Endothelial cell of umbilical vein (primary cell): ENCODE results near the gene MALRD1.

ENCODE experiments used
- CTCF ChIP-seq, 2 donors: IDR thresholded peaks; 1 replicate in 1 of 2; 2 replicates in 1 of 2; pipeline ENCODE4 v1.5.1; 2011; ENCODE audit warnings: low read length in 2 of 2, mild to moderate bottlenecking in 2 of 2, moderate library complexity in 2 of 2, control low read depth in 1 of 2, inconsistent platforms in 1 of 2, low read depth in 1 of 2; ENCODE audit not compliant: insufficient read depth in 1 of 2; ENCODE audit errors: extremely low read depth in 1 of 2
- EZH2 ChIP-seq: IDR thresholded peaks from 2 replicates; pipeline ENCODE4 v1.6.1; 2012; ENCODE audit warnings: borderline replicate concordance, low read depth, mild to moderate bottlenecking, moderate library complexity, low read length, inconsistent platforms; ENCODE audit not compliant: severe bottlenecking
- FOS ChIP-seq: IDR thresholded peaks from 2 replicates; pipeline ENCODE4 v1.6.1; 2011; ENCODE audit warnings: mild to moderate bottlenecking, low read length, moderate library complexity, borderline replicate concordance; ENCODE audit not compliant: insufficient read depth
- JUN ChIP-seq: IDR thresholded peaks from 2 replicates; pipeline ENCODE4 v1.6.1; 2011; ENCODE audit warnings: borderline replicate concordance, low read depth; ENCODE audit not compliant: insufficient read length, insufficient read depth
- MAX ChIP-seq: IDR thresholded peaks from 2 replicates; pipeline ENCODE4 v1.6.1; 2011; ENCODE audit not compliant: insufficient read depth, insufficient read length
- MYC ChIP-seq: IDR thresholded peaks from one replicate; pipeline ENCODE4 v1.6.1; 2011; ENCODE audit warnings: mild to moderate bottlenecking, low read depth, low read length
- POLR2A ChIP-seq: IDR thresholded peaks from 2 replicates; pipeline ENCODE4 v1.6.1; 2012; ENCODE audit warnings: low read depth, mild to moderate bottlenecking, control low read depth, low read length
- POLR2AphosphoS5 ChIP-seq: IDR thresholded peaks from 2 replicates; pipeline ENCODE4 v1.6.1; 2012; ENCODE audit warnings: low read depth, mild to moderate bottlenecking, control low read depth, low read length, moderate library complexity; ENCODE audit not compliant: insufficient read depth

GRCh38 chr10:19611775-19612174 lies 563.2 kb downstream of the MALRD1 start:
- TF ChIP-seq POLR2A, result no peak
- TF ChIP-seq MAX, result no peak
- no peak for TF ChIP-seq CTCF (IDR thresholded peaks at IDR 0.05; ENCODE audit: extremely low read depth in 1 of 2, insufficient read depth in 1 of 2, low read depth in 1 of 2, low read length in 2 of 2)
- TF ChIP-seq POLR2AphosphoS5, result no peak
- no peak for TF ChIP-seq EZH2
- no peak for TF ChIP-seq FOS
- TF ChIP-seq MYC, result no peak
- no peak for TF ChIP-seq JUN
